Panc1 (cell line): ENCODE results near the gene HTRA3. TPM values are rescaled to one million over a fixed set of nuclear protein-coding genes. Genes with fewer than 3 reads are reported as not detected.

Experiments
- ATAC-seq: fragments of 200-7000 bp; cut with Tn5 transposase; 2 replicates; pipeline ENCODE4 v1.9.1; 2020; ENCODE audit warnings: mild to moderate bottlenecking, moderate library complexity
- BruUV-seq: library from RNA; stranded (reverse); fragments of 400-500 nt; replicated peaks from 2 replicates; lab custom pipeline; 2021; lab: Mats Ljungman, UMichigan
- CTCF ChIA-PET: fragments of 300-600 bp; sonication (Branson Sonifier 250); formaldehyde crosslinking; loops from one replicate; lab custom pipeline; 2022; ENCODE audit warnings: antibody characterized with exemption; lab: Charles Lee
- POLR2A ChIA-PET: fragments of 300-600 bp; sonication (Branson Sonifier 250); formaldehyde crosslinking; loops from one replicate; lab custom pipeline; 2022; ENCODE audit warnings: antibody characterized with exemption; lab: Charles Lee
- DNase-seq: peaks from one replicate; pipeline ENCODE4 v3.0.0-alpha.2; 2010; ENCODE audit warnings: low read depth, low spot score
- H3K27ac ChIP-seq: 2 replicates; pipeline ENCODE4 v1.5.1; 2011; ENCODE audit warnings: mild to moderate bottlenecking, low read length, inconsistent platforms
- H3K27me3 ChIP-seq: fragments of 200-500 bp; sonication (Bioruptor generic); 2 replicates; pipeline ENCODE4 v1.6.0; 2014; ENCODE audit warnings: low read length, inconsistent platforms; ENCODE audit not compliant: control insufficient read depth, insufficient read depth
- H3K36me3 ChIP-seq: fragments of 200-500 bp; sonication (Bioruptor generic); 2 replicates; pipeline ENCODE4 v1.5.1; 2014; ENCODE audit warnings: inconsistent platforms, mild to moderate bottlenecking, low read length, moderate library complexity; ENCODE audit not compliant: control insufficient read depth, insufficient read depth
- H3K4me1 ChIP-seq: 2 replicates; pipeline ENCODE4 v1.5.1; 2011; ENCODE audit warnings: inconsistent platforms, mild to moderate bottlenecking, low read length, moderate library complexity; ENCODE audit not compliant: control insufficient read depth, insufficient read depth
- H3K4me3 ChIP-seq, 2 experiments: 2 replicates each; pipeline ENCODE4 v1.5.1; 2011 to 2012; ENCODE audit warnings: low read depth in 2 of 2, low read length in 2 of 2, mild to moderate bottlenecking in 2 of 2, inconsistent platforms in 1 of 2, moderate library complexity in 1 of 2
- H3K9me3 ChIP-seq: fragments of 200-500 bp; sonication (Bioruptor generic); 2 replicates; pipeline ENCODE4 v1.5.1; 2014; ENCODE audit warnings: low read depth, mild to moderate bottlenecking, inconsistent platforms, low read length, moderate library complexity; ENCODE audit not compliant: control insufficient read depth, insufficient read depth
- POLR2AphosphoS5 ChIP-seq: IDR thresholded peaks from 2 replicates; pipeline ENCODE4 v1.6.1; 2012; ENCODE audit warnings: mild to moderate bottlenecking, low read depth, low read length, moderate library complexity
- SIN3A ChIP-seq: IDR thresholded peaks from 2 replicates; pipeline ENCODE4 v1.6.1; 2012; ENCODE audit warnings: low read depth, mild to moderate bottlenecking, low read length, moderate library complexity, borderline replicate concordance; ENCODE audit not compliant: insufficient read depth
- TCF7L2 ChIP-seq: IDR thresholded peaks from 2 replicates; pipeline ENCODE4 v1.6.1; 2011; ENCODE audit warnings: mild to moderate bottlenecking, low read depth, low read length, inconsistent platforms
- in situ Hi-C: cut with HindIII; loops from 2 replicates; pipeline ENCODE4 v1.10.0; 2016; ENCODE audit warnings: low sequenced_read_pairs, low pct_unique_long_range_greater_than_20kb
- intact Hi-C: fragments of 100-400 bp; cut with micrococcal nuclease; formaldehyde crosslinking; loops from one replicate; pipeline ENCODE4 v1.10.0; 2022; ENCODE audit not compliant: unreplicated experiment
- total RNA-seq: library from RNA; stranded (reverse); gene quantifications from one replicate; pipeline ENCODE4 v1.2.1, GENCODE V29; 2021; ENCODE audit not compliant: unreplicated experiment
- TF ChIP-seq, protein P1 (sequence below), 2 experiments: IDR thresholded peaks; 2 replicates each; pipeline ENCODE4 v1.6.1; 2011 to 2012; ENCODE audit warnings: low read depth in 2 of 2, control low read depth in 1 of 2, low read length in 1 of 2, mild to moderate bottlenecking in 1 of 2, moderate library complexity in 1 of 2; ENCODE audit not compliant: insufficient read depth in 1 of 2
- TF ChIP-seq, protein P2 (sequence below): fragments of 450-650 bp; IDR thresholded peaks from 2 replicates; pipeline ENCODE4 v1.5.1; 2017; ENCODE audit warnings: mild to moderate bottlenecking

The HTRA3 gene
- total RNA-seq, 1 experiment from 2014 or later = 0.98 TPM

DNA sequence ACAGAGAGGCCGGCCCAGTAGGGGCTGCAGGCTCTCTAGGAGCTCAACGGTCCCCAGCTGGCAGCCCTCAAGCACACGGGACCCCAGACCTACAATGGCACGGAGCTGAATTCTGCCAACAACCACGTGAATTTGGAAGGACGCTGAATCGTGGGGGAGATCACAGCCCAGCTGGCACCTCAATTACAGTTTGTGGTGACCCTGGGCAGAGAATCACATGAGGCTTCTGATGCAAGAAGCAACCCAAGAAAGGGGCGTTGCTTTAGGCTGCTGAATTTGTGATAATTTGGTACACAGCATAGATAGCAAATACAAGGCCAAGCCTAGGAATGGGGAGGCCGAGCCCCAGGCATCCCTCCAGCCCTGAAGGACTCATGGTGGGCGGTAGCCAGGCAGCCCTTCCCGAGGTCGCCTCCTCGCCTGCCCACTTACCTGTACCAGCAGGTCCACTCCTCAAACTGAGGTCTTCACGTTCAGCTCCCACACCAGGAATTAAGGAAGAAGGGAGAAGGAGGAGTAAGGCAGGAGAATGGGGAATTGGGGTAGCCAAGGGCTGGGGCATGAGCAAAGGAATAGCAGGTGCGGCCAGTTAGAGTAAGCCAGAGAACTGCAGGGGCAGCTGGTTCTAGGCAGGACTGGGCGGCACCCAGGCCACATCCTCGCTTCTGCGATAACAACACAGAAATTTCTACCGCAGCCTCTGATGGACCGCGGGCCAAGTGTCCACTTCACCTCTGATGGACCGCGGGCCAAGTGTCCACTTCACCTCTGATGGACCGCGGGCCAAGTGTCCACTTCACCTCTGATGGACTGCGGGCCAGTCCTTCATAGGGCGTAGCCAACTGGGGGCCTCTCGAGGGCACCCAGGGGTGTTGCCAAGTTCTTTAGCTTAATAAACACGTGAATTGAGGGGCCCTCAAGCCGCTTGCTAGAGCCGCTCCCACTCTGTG, 23.4 kb upstream of the HTRA3 start:
- no TSS peak for BruUV-seq
- no peaks in the 10 kb centered on the region for H3K27me3 ChIP-seq
- intact Hi-C loops (no loop called here), in situ Hi-C loops (no loop called here)
- CTCF ChIA-PET = no interaction called here
- H3K36me3 ChIP-seq = no peaks in the 10 kb centered on the region
- H3K4me3 ChIP-seq = no peak overlapping the region
- no peak for TF ChIP-seq SIN3A
- TF ChIP-seq, protein P1, sequence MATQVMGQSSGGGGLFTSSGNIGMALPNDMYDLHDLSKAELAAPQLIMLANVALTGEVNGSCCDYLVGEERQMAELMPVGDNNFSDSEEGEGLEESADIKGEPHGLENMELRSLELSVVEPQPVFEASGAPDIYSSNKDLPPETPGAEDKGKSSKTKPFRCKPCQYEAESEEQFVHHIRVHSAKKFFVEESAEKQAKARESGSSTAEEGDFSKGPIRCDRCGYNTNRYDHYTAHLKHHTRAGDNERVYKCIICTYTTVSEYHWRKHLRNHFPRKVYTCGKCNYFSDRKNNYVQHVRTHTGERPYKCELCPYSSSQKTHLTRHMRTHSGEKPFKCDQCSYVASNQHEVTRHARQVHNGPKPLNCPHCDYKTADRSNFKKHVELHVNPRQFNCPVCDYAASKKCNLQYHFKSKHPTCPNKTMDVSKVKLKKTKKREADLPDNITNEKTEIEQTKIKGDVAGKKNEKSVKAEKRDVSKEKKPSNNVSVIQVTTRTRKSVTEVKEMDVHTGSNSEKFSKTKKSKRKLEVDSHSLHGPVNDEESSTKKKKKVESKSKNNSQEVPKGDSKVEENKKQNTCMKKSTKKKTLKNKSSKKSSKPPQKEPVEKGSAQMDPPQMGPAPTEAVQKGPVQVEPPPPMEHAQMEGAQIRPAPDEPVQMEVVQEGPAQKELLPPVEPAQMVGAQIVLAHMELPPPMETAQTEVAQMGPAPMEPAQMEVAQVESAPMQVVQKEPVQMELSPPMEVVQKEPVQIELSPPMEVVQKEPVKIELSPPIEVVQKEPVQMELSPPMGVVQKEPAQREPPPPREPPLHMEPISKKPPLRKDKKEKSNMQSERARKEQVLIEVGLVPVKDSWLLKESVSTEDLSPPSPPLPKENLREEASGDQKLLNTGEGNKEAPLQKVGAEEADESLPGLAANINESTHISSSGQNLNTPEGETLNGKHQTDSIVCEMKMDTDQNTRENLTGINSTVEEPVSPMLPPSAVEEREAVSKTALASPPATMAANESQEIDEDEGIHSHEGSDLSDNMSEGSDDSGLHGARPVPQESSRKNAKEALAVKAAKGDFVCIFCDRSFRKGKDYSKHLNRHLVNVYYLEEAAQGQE (IDR thresholded peaks at IDR 0.05; ENCODE audit: insufficient read depth in 1 of 2, low read depth in 2 of 2, low read length in 1 of 2) = no peak
- no peak for TF ChIP-seq POLR2AphosphoS5
- TF ChIP-seq TCF7L2 = no peak
- TF ChIP-seq, protein P2, sequence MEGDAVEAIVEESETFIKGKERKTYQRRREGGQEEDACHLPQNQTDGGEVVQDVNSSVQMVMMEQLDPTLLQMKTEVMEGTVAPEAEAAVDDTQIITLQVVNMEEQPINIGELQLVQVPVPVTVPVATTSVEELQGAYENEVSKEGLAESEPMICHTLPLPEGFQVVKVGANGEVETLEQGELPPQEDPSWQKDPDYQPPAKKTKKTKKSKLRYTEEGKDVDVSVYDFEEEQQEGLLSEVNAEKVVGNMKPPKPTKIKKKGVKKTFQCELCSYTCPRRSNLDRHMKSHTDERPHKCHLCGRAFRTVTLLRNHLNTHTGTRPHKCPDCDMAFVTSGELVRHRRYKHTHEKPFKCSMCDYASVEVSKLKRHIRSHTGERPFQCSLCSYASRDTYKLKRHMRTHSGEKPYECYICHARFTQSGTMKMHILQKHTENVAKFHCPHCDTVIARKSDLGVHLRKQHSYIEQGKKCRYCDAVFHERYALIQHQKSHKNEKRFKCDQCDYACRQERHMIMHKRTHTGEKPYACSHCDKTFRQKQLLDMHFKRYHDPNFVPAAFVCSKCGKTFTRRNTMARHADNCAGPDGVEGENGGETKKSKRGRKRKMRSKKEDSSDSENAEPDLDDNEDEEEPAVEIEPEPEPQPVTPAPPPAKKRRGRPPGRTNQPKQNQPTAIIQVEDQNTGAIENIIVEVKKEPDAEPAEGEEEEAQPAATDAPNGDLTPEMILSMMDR = no peak
- H3K9me3 ChIP-seq = no peaks in the 10 kb centered on the region
- DNase-seq (no peak), ATAC-seq (no peak)
- no peak overlapping the region for H3K27ac ChIP-seq
- POLR2A ChIA-PET = no interaction called here
- H3K4me1 ChIP-seq = no peaks in the 10 kb centered on the region

DNA sequence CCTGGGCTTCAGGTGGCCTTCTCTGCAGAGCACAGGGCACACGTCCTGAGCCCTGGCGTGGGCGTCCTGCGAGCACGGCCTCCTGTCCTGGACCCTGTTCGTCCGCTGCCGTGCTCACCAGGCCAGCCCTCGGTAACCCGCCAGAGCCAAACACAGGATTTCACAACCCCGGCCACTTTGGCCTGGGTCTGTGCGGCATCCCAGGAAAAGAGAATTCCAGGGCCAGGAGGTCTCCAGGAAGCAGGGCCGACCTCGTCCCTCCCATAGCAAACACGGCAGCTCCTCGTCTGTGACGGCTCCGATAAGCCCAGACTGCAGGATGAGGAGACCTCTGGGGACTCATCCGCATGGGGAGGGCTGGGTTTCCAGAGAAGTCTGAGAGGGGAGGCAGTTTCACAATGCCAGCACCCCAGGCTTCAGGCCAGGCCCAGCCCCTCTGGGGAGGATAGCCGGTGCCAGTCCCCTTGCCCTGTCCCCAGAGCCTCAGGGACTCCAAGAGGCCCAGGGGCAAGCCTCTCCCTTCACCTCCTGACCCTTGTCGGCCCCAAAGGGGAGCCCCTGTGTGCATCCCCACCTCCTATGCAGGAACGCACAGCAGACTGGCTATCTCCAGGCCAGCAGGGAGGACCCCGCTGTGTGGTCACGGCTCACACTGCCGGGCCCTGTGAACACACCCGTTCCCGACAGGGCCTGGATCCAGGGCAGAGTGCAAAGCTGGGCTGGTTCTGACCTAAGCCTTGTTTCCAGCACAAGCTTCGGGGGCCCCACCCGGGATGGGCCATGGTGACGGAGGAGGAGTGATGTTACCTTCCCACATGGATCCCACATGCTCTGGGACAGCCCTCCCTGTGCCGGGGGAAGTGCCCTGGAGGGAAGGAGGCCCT, 22.3 kb upstream of the HTRA3 start:
- POLR2A ChIA-PET = no interaction called here
- in situ Hi-C loops = no loop called here
- H3K27ac ChIP-seq = no peak overlapping the region
- BruUV-seq = no TSS peak
- no peaks in the 10 kb centered on the region for H3K9me3 ChIP-seq
- no peak for ATAC-seq
- H3K27me3 ChIP-seq = no peaks in the 10 kb centered on the region
- TF ChIP-seq POLR2AphosphoS5 = no peak
- TF ChIP-seq, protein P1 (IDR thresholded peaks at IDR 0.05; ENCODE audit: insufficient read depth in 1 of 2, low read depth in 2 of 2, low read length in 1 of 2) = no peak
- CTCF ChIA-PET = interaction anchor here (0.6 kb wide), 1 partner anchor 60 kb away, joined by 3 read pairs; no protein-coding TSS in a partner anchor
- intact Hi-C loops = no loop called here
- no peak for DNase-seq
- no peaks in the 10 kb centered on the region for H3K4me1 ChIP-seq
- H3K36me3 ChIP-seq = no peaks in the 10 kb centered on the region
- H3K4me3 ChIP-seq = no peak overlapping the region
